Measurements from ENCODE around the gene STRADA.

The STRADA gene, protein sequence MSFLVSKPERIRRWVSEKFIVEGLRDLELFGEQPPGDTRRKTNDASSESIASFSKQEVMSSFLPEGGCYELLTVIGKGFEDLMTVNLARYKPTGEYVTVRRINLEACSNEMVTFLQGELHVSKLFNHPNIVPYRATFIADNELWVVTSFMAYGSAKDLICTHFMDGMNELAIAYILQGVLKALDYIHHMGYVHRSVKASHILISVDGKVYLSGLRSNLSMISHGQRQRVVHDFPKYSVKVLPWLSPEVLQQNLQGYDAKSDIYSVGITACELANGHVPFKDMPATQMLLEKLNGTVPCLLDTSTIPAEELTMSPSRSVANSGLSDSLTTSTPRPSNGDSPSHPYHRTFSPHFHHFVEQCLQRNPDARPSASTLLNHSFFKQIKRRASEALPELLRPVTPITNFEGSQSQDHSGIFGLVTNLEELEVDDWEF

DNA sequence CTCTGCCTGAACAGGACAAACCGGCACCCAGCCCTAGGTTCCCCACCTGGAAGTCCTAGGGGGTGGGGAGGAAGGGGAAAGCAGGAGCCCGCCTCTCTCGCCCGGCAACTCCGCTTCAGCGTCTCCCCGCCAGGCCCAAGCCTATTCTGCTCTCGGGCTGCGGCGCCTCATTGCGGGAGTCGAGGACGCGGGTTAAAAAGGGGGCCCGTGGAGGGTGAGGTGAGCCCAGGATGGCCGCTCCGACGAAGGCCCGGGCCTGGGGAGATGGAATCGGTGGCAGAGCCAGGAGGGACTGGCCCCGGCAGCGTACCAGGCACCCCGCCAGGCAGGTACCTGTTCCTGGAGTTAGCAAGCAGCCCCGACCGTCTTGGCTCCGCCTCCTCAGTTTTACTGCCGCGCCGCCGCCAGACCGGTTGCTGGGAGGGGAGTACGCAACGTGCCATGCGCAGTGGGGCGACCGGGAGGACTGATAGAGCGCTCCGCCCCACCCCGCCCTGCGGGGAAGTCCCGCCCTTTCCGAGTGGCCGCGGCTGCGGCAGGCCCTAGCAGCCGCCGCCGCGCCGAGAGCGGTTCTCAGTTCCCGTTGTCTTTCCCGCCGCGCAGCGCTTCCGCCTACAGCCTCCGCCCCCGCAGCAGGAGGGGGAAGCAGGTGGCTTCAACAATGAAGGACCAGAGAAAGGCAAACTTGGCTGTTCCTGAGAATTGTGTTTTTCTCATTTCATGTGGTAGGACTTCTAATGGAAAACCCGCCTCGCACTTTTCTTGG is at the start of gene STRADA:
Gene STRADA (minus strand): TSS at position 392 of the 766 bp plus-strand sequence. CDS start 13,430 bp downstream, outside the sequence.
- peak; percentile 99 for DNase-seq

DNA sequence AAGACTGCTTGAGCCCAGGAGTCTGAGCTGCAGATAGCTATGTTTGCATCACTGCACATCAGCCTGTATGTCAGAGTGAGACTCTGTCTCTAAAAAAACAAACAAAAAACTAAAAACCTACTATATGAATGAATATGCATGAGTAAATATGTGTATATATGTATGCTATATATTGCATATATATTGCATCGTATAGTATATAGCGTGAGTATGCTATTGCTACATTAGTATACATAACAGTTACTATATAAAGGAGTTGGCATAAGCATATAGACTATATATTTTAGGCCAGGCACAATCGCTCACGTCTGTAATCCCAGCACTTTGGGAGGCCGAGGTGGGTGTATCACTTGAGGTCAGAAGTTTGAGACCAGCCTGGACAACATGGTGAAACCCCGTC is 48.5 kb upstream of the STRADA start:
- DNase-seq = no peak

GRCh38 chr17:63786971-63787711 is 45.5 kb upstream of the STRADA start:
- no peak for DNase-seq

DNA sequence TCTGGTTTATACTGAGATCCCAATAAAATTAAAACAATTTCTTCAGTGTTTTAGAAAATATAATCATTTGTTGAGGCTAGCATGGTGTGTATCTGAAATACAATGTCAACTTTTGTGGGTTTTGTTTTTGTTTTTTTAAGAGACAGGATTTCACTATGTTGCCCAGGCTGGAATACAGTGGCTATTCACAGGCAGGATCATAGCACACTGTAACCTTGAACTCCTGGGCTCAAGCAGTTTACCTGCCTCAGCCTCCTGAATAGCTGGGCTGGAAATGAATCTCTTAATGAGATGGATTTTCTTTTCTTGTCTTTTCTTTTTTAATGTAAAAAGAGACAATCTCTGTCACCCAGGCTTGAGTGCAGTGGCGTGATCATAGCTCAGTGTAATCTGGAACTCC is 44.5 kb upstream of the STRADA start:
- DNase-seq = no peak

- DNase-seq = no peak
Measured at GRCh38 chr17:63785556-63785955, 44.0 kb upstream of the STRADA start.

GRCh38 chr17:63783522-63783921 is 41.9 kb upstream of the STRADA start:
- no peak for DNase-seq

GRCh38 chr17:63780928-63781327 is 39.3 kb upstream of the STRADA start:
- DNase-seq = no peak

GRCh38 chr17:63780507-63780906 is 38.9 kb upstream of the STRADA start:
- DNase-seq = no peak

DNA sequence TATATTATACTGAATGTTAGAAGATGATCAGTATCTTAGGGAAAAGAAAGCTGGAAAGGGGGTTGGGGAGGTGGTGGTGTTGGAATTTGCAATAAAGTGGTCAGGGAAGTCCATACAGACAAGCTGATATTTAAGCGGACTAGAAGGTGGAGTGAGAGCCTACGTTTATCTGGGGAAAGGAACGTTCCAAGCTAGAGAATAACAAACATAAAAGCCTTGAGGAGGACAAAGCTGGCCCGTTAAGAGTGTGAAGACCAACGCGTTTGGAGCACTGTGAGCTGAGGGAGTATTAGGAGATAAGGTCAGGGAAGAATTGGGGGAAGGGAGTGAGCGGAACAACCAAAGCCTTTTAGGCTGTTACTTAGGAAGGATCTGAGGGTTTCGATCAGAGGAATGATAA is 33.8 kb upstream of the STRADA start:
- no peak for DNase-seq

- DNase-seq = no peak
Measured at GRCh38 chr17:63774969-63775265, 33.3 kb upstream of the STRADA start.

GRCh38 chr17:63774141-63774968 is 32.8 kb upstream of the STRADA start, which contains the start of gene DDX42:
TSS of gene DDX42 (plus strand) at chr17:63774170. CDS start at chr17:63787050, 12,880 bp downstream.
- no peak for DNase-seq

DNA sequence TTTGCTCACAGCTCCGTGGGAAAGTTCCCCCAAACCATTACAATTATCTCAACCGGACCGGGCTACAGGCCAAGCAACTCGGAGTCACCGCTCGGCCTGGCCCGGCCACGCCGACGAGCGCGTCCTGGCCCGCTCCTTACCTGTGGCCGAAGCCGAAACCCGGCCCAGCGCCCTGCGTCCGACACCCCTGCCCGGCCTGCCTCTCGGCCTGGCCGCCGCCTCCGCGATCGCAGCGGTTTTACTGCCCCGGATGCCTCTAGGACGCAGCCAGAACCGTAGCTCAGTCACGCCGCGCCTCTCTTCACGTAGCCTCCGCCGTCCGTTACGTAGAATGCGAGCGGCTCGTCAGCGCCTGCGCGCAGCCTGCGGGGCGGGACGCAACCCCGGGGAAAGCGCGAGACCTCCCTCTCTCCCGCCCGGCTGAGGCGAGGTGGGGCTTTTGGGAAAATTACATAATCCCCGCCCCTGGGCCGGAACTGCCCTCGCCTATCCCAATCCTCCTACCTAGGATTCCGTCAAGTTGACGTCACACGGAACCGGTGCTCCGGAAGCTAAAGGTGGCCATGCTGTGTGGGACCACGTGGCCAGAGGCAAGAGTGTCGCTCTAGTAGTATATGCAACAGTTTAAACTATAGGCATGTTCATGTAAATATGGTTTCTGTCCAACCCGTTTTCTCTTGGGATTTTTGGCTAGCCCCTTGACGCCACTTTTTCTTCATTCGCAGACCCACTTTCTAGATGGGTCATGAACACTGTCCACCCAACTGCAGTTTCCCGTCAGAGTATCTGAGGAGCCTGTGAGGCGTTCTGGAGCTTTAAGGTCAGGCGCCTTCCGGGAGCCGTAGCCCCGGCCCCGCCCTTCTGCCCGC is 31.9 kb upstream of the STRADA start, which contains the start of gene CCDC47:
Gene CCDC47 (minus strand): TSS at position 326 of the 869 bp plus-strand sequence. CDS start 7,422 bp downstream, outside the sequence.
- DNase-seq = peak; percentile 100

- no peak for DNase-seq
Measured at GRCh38 chr17:63772801-63773271, 31.2 kb upstream of the STRADA start.

DNA sequence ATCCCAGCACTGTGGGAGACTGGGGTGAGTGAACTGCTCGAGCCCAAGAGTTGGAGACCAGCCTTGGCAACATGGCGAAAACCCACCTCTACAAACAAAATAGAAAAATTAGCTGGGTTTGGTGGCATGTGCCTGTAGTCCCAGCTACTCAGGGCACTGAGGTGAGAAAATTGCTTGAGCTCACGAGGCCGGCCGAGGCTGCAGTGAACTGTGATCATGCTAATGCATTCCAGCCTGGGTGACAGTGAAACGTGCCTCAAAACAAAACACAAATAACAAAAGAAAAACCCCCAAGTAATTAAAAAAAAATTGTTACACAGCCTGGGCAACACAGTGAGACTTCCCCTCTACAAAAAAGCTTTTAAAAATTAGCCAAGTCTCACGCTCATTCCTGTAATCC is 26.8 kb upstream of the STRADA start:
- no peak for DNase-seq

DNA sequence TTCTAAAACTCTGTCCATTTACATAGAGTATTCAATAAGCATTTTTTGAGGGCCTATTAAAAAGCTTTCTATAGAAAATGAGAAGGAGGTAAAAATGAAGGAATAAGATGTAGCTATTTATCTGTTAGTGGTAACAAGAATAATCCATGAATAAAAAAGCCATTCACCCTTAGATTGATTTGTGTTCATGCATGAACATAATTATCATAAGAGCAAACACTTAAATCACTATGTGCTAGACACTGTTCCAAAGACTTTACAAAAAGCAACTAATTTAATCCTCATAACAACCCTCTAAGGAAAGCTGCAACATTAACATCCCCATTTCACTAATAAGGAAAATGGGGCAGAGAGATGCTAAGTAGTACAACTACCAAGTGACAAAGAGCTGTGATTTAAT is 25.2 kb upstream of the STRADA start:
- DNase-seq = no peak

GRCh38 chr17:63764716-63765115 is 23.1 kb upstream of the STRADA start:
- DNase-seq = no peak

DNA sequence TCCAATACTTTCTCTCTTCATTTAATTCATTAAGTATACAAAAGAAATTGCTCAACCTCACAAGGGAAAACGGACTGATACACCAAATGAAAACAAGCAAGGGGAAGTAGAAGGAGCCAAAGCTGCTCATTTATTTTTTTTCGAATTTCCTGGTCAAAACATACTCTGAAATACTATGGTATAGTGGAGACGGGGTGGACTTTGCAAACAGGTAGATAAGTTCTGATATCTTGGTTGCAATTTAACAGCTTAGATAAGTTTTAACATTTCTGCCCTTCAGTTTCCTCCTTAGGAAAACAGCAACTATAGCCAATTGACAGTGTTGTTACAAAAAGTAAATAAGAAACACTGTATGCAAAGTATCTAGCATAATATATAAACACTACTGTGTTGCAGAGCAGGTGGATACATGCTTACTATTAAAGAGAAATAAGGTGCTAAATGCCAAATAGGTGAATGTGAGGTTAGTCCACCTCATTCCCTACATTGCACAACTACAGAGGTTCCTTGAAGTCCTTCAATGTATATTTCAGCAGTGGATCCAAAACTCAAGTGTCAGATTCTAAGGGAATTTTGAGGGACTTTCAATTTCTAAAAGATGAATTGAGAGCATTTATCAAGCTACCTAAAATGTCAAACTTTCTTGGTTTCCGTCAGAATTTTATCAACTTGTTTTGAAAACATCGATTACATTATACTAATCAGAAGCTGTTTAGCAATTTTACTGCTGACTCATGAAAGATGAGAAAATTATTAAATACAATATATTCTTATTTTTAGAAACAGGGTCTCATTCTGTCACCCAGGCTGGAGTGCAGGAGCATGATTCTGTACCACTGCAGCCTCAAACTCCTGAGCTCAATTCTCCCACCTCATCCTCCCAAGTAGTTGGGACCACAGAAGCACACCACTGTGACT is 20.8 kb upstream of the STRADA start:
- no peak for DNase-seq

- DNase-seq = no peak
Measured at GRCh38 chr17:63760771-63761539, 19.4 kb upstream of the STRADA start.

DNA sequence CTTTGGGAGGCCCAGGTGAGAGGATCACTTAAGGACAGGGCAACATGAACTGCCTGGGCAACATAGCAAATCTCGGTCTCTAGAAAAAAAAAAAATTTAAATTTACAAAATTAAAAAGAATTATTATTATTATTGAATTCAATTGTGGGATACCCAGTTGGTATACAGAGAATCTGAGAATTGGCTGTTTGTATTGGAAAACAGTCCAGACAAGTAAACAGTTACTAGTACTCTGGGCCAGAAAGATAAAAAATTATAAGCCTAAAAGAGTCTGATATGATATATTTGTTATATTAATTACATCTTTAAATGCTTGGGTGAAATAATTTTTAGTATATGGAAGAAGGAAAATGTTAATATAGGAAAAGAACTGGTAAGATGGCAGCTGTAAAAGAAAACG is 16.8 kb upstream of the STRADA start:
- DNase-seq = no peak
